ENCODE measurements around the gene MCF2L.
A peak's percentile ranks its signal among the peaks of the same experiment; 100 is the strongest.
"Not testable (repeated sequence)": the region's sequence is repeated elsewhere in the genome, so short reads cannot be mapped to it uniquely, and the experiment has no call there.

The MCF2L gene

DNA sequence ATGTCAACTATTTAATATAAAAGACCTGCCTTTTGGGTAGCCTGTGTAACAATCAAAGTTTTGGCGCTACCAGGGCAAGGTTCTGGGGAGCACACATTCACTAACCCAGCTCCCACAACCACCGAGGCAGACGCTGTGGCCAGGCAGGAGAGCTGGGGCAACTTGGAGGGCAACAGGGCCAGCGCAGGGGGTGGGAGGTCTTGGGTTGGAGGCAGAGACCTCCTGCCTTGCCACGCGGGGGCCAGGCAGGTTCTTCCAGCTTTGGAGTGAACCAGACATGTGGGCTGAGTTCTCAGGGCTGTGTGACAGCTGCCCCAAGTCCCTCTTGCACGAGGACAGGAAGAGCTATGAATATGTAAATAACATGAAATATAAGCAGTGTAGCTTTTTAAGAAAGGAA is 30.3 kb upstream of the MCF2L start:
- TF ChIP-seq, protein P1, sequence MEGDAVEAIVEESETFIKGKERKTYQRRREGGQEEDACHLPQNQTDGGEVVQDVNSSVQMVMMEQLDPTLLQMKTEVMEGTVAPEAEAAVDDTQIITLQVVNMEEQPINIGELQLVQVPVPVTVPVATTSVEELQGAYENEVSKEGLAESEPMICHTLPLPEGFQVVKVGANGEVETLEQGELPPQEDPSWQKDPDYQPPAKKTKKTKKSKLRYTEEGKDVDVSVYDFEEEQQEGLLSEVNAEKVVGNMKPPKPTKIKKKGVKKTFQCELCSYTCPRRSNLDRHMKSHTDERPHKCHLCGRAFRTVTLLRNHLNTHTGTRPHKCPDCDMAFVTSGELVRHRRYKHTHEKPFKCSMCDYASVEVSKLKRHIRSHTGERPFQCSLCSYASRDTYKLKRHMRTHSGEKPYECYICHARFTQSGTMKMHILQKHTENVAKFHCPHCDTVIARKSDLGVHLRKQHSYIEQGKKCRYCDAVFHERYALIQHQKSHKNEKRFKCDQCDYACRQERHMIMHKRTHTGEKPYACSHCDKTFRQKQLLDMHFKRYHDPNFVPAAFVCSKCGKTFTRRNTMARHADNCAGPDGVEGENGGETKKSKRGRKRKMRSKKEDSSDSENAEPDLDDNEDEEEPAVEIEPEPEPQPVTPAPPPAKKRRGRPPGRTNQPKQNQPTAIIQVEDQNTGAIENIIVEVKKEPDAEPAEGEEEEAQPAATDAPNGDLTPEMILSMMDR (IDR thresholded peaks at IDR 0.05; ENCODE audit: low read depth, low read length) = no peak
- no peak overlapping the region for H3K4me3 ChIP-seq (ENCODE audit: low read depth, low read length)

DNA sequence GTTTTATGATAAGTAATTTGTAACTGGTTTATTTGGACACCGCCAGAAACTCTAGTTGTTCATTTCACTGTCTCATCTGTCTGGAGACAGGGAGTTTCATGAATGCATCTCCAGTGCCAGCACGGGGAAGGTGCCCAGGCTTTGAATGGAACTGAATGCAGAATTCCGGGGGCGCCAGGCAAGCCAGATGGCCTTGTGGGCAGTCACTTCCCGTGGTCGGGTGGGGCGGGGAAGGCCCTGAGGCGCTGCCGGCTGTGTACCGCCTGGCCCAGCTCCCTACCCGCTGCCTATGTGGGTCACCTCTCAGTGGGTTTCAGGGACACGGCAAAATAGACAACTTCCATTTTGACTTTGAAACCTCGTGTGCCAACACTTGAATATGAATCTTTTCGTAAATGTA is 28.8 kb upstream of the MCF2L start:
- TF ChIP-seq, protein P1 (IDR thresholded peaks at IDR 0.05; ENCODE audit: low read depth, low read length) = no peak
- no peak overlapping the region for H3K4me3 ChIP-seq (ENCODE audit: low read depth, low read length)

- TF ChIP-seq, protein P1 (IDR thresholded peaks at IDR 0.05; ENCODE audit: low read depth, low read length) = no peak
- no peak overlapping the region for H3K4me3 ChIP-seq (ENCODE audit: low read depth, low read length)
Observed at GRCh38 chr13:112941349-112941748, 27.7 kb upstream of the MCF2L start.

GRCh38 chr13:112941765-112942164 is 27.2 kb upstream of the MCF2L start:
- H3K4me3 ChIP-seq (ENCODE audit: low read depth, low read length) = not testable (repeated sequence)

DNA sequence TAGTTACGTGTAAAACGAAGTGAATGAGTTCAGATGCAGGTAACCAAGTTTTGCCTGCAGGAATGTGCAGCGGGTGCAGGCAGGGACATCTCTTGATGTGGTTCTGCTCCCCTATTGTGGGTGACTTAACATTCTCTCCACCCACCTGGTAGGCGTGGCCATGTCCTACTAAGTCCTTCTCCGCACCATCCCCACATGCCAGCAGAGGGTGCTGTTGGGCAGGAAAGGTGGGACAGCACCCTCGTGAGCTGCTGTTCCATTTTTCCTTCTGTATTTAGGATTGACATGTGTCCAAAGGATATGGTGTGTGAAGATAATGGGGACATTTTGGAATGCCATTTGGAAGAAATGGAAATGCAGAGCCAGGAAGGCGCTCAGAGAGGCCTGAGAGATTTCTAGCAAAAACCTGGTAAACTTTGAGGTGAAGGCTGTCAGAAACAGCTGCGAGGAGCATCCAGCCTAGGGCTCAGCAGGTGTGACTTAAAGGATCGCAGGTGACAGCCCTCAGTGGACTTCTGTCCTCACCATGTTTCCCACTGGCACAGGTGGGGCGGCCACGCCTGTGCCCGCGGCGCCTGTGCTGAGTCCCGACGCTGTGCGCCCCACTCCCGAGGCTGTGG is 26.2 kb upstream of the MCF2L start:
- TF ChIP-seq, protein P1 (IDR thresholded peaks at IDR 0.05; ENCODE audit: low read depth, low read length) = peak; percentile 89
- H3K4me3 ChIP-seq (ENCODE audit: low read depth, low read length) = peak overlapping the region; percentile 48

GRCh38 chr13:112943309-112944125 is 25.5 kb upstream of the MCF2L start:
- TF ChIP-seq, protein P1 (IDR thresholded peaks at IDR 0.05; ENCODE audit: low read depth, low read length) = no peak
- H3K4me3 ChIP-seq (ENCODE audit: low read depth, low read length) = peak overlapping the region; percentile 48

DNA sequence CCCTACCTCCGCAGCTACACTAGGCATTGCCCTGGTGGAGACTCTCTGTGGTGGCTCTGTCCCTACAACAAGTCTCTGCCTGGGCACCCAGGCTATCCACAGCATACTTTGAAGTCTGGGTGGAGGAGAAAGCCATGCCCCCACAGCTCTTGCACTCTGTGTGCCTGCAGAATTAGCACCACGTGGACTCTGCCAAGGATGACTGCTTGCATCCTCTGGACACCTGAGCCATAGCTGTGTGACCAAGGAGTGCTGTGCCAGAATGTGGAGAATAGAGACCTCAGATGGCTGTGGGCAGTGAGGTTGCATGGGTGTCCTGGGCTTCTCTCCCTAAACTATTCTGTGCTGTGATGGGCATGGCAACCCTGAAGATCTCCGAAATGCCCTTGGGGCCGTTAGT is 21.2 kb upstream of the MCF2L start:
- TF ChIP-seq, protein P1 (IDR thresholded peaks at IDR 0.05; ENCODE audit: low read depth, low read length) = no peak
- H3K4me3 ChIP-seq (ENCODE audit: low read depth, low read length) = no peak overlapping the region
